Nucleus accumbens (tissue), 56 donors: Measurements from ENCODE around the gene RGS6.

Experiments
- DNase-seq, 56 donors: peaks; one replicate each; lab custom pipeline; 2025; lab: John Stamatoyannopoulos, UW

The RGS6 gene

GRCh38 chr14:72213424-72213823 is 281.2 kb downstream of the RGS6 start:
- no peak for DNase-seq

DNA sequence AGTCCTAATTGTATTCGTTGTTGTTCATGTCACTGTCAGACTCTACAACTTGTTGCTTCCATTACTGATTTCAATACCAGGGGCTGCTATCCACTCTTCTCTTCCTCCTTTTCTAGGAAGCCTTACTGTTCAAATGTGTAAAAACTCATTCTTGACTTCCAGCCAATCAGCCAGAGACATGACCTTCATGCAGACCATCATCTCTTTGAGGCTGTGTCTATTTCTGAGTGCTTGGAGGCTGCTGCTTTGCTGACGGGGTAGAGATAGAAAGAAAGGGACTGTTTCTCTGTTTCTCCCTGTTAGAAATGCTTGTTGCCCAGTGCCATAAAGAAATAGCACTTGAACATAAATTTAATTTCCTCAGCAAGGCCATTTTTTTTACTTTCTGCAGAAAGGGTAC is 282.9 kb downstream of the RGS6 start:
- no peak for DNase-seq

DNA sequence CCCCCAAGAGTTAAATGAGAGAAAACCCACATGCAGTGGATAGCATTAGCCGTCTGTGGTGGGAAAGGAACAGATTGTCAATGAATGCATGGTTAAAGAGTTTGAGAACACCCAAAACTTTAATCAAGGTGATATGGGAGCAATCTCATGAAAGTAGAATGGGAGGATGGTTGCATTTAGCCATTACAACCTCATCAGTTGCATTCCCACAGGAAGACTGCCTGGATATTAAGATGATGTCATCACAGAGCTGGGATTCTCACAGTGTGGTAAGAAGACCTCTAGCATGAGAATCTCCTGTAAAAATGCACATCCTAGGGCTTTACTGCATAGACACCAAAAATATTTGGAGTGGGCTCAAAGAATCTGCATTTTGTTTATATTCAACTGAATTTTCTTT is 284.9 kb downstream of the RGS6 start:
- no peak for DNase-seq

DNA sequence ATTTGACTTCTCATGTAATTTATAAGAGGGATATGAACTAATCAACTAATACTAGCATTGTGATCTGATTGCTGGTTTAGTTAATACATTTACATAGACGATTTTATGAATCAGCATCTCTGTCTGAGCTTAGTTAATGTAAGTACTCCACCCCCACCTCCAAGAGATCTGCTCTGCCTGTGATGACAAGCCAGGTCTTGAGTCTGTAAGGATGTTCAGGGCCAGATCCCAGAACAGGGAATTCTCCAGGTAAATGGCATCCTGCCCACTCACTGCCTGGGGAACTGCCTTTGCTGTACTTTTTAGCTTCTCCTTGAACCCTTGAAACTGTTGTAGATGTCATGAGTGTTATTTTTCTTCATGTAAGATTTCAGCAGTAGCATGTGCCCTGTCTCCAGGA is 289.8 kb downstream of the RGS6 start:
- peak in 2 of 56 donors; percentile 2 to 4 for DNase-seq

- no peak for DNase-seq
These were observed 304.4 kb downstream of the RGS6 start for GRCh38 chr14:72236629-72237028.

DNA sequence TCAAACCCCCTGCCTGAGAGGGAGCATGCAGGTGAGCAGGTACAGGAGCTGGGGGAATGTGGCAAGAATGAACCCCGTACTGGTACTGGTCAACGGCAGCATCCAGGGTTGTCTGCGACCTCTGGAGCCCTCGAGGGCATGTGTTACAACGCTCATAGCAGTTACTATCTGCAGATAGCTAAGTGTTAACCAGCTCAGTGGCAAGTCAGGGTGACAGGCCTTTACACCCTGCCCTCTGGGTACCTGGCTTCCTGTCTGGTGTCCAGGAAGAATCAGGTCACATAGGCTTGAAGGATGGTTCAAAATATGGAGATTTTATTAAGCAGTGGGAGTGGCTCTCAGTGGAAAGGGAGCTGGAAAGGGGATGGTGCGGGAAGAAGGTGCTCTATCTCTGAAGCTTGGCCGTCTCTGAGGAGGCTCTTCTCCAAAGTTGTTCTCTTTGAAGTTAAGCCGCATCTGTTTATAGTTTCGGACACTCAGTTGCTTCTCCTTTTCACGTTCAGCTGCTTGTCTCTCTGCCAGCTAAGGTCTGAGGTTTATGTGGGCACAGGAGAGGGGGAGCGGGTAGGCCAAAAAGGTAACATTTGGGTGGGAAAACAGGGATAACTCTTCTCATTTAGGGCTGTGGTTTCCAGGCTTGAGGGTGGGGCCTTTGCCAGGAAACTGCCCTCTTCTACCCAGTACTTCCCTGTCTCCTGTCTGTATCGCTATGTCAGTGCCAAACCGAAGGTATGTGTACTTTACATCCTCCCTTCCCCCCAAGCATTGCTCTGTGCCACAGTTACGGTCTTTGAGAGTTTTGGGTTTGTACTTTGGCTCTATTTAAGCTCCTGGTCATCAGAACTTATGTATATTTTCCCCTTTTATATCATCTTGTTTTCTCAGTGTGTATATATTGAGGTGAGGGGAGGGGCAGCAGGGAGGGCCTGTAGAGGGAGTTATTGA is 305.8 kb downstream of the RGS6 start:
- no peak for DNase-seq

GRCh38 chr14:72243309-72244293 is 311.4 kb downstream of the RGS6 start:
- no peak for DNase-seq

- no peak for DNase-seq
These were observed 315.8 kb downstream of the RGS6 start for GRCh38 chr14:72247896-72248465.

DNA sequence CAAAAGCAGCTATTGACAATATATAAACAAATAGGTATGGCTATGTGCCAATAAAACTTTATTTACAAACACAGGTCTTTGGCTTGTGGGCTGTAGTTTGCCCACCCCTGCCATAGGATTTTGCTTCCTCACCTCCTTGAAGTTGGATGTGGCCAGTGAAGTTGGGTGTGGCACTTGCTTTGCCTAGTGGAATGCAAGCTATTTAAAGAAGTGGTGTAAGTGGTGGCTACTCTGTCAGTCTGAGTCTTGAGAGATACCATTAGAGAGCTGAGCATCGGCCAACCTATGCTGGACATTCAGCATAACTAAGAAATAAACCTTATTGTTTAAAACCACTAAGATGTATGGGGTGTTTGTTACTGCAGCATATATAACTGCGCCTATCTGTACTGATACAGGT is 321.3 kb downstream of the RGS6 start:
- no peak for DNase-seq

- no peak for DNase-seq
These were observed 322.1 kb downstream of the RGS6 start for GRCh38 chr14:72254202-72254936.

- no peak for DNase-seq
These were observed 322.8 kb downstream of the RGS6 start for GRCh38 chr14:72254937-72255472.

GRCh38 chr14:72256055-72256454 is 323.8 kb downstream of the RGS6 start:
- no peak for DNase-seq

DNA sequence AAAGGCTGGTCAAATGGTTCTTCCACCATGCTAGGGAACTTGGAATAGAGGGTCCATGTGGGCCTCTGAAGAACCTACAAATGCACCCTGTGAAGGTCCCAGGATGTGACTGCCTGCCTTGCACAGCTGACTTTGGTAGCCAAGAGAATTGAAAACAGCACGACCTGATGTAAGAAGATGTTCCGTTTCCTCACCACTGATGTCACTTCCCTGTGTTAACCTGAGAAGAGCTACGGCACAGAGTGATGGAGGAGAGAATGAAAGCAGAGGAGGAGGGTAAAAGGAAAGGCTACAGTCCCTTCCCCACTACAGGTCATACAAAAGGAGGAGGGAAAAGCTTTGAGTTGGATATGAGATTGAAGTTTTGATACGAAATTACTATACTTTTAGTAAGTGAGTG is 328.8 kb downstream of the RGS6 start:
- DNase-seq, result no peak

DNA sequence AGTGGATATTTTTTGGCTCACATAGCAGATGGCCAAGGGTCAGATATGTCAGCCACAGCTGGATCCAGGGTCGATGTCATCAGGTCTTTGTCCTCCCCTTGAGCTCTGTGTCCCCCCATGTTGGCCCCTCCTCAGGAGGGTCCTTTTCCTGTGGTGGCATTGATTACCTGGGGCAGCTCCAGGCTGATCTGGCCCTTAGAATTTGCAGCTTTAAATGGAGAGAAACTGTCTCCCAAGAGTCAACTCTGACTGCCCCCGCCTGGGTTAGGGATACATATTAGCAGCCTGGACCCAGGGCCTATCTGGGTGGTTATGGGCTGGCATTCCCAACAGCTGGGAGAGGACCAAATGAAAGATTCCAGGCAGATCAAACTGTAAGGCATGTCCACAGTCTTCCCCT is 330.5 kb downstream of the RGS6 start:
- DNase-seq, result no peak

DNA sequence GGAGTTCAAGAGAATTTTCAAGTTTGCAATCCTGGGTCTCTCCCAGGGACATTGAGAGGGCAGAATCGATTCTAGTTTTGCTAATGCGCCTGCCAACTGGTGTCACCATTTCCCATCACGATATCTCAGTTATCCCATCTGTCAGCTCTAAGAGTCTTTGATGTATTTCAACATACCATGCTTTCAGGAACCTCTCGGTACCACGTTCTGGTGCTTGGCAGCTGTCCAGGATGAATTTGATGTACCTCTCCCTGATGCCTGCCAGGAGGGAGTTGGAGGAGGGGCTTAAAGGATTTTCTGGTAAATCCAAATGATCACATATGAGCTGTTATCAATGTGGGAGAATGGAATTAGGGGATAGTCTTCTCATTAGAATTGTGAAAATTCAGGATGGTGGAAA is 332.5 kb downstream of the RGS6 start:
- peak in 2 of 56 donors; percentile 0 to 14 for DNase-seq

- DNase-seq, result no peak
These were observed 338.0 kb downstream of the RGS6 start for GRCh38 chr14:72270147-72270727.

DNA sequence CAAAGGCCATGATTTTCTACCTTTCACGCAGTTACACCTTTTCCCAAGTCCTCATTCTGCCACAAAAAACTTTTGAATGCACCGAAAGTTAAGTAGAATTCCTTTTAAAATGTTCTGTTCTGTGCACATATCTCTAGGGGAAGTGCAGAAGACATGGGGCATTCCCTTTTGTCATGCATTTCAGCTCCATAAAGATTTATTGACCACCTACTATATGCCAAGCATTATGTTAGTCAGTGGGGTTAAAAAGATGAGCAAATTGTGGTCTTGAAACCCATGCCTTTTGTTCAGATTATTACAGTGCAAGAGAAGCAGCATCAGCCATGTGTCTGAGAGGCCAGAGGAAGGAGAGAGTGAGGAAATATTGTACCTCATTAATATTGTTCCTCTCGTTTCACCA is 338.5 kb downstream of the RGS6 start:
- DNase-seq, result no peak

DNA sequence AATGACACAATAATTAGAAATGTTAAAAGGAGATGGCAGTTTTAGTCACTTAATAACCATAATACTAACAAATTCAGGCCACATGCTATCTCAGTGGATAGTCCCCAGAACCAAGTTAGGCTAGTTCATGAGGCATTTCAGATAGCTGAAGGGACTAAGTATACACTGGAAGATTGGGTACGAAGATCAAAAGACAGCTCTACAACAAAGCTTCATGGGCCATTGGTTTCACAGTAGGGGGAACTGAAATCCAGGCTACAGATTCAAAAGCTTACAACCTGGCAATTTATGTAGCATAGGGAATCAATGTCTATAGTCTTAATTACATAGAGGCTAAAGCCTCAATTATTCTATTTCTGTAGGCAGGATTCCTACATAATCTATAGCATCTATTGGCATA is 343.0 kb downstream of the RGS6 start:
- DNase-seq, result no peak

- DNase-seq, result no peak
These were observed 346.1 kb downstream of the RGS6 start for GRCh38 chr14:72278316-72278715.

DNA sequence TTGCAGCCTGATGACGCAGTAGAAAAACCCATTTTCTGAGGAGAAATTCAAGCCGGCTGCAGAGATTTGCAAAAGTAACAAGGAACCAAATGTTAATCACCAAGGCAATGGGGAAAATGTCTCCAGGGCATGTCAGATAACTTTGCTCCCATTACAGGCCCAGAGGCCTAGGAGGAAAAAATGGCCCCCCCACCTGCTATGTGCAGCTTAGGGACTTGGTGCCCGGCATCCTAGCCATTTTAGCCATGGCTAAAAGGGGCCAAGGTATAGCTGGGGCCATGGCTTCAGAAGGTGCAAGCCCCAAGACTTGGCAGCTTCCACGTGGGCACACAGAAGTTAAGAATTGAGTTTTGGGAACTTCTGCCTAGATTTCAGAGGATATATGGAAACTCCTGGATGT is 351.9 kb downstream of the RGS6 start:
- no peak for DNase-seq
